Measurements from ENCODE around the gene TPH2. TPM values are rescaled to one million over a fixed set of nuclear protein-coding genes. Genes with fewer than 3 reads are reported as not detected.

The TPH2 gene
- total and polyA plus RNA-seq, 2 of the 13 experiments (the other 11 are each of a cell fraction or from before 2014, with no cell fraction given): not detected

GRCh38 chr12:72012874-72013273 is 74.2 kb downstream of the TPH2 start:
- no peaks in the 10 kb centered on the region for H3K79me2 ChIP-seq (ENCODE audit: insufficient read depth, low read length)
- H3K9ac ChIP-seq (ENCODE audit: insufficient read depth, low read depth, low read length): no peak overlapping the region
- no TSS peak for BruUV-seq (replicated peaks)
- H2AFZ ChIP-seq (ENCODE audit: low read length): no peak overlapping the region
- no peak for FAIRE-seq
- H3K4me2 ChIP-seq (ENCODE audit: low read depth, low read length): no peak overlapping the region
- H4K20me1 ChIP-seq (ENCODE audit: insufficient read depth, low read length): no peaks in the 10 kb centered on the region
- in situ Hi-C loops (cut with HindIII; ENCODE audit: extremely low pct_ligation_motif_present, low pct_unique_long_range_greater_than_20kb) (no loop called here), intact Hi-C loops (cut with micrococcal nuclease; ENCODE audit: unreplicated experiment) (no loop called here)
- no peak overlapping the region for H3K27ac ChIP-seq (ENCODE audit: extremely low read length, insufficient read depth, low read length)
- H3K36me3 ChIP-seq (replicated peaks in 1 of 2; ENCODE audit: control insufficient read depth in 1 of 2, insufficient read depth in 2 of 2, low read length in 2 of 2): no peaks in the 10 kb centered on the region
- H3K4me1 ChIP-seq (ENCODE audit: insufficient read depth, low read length): no peaks in the 10 kb centered on the region
- H3K27me3 ChIP-seq (ENCODE audit: control insufficient read depth in 1 of 2, insufficient read depth in 2 of 2, low read length in 2 of 2): no peaks in the 10 kb centered on the region; a peak in 1 of 5 replicates
- ChIA-PET POLR2A (no interaction called here), CTCF (ENCODE audit: low intra/inter-chr PET ratio, low total read pairs) (no interaction called here)
- under 1% methylated on average over 4 of the region's 4 CpGs for WGBS (ENCODE audit: low lambda C conversion rate)
- TF ChIP-seq HNF4G (IDR thresholded peaks at IDR 0.05; ENCODE audit: borderline replicate concordance, low read depth, low read length): no peak
- TF ChIP-seq HNF4G (CRISPR knock-in tag; IDR thresholded peaks at IDR 0.05; ENCODE audit: borderline replicate concordance, low read depth): no peak
- peak; percentile 38 to 73; a peak in 3 of 4 replicates for TF ChIP-seq MAFK (conservative IDR thresholded peaks at IDR 0.05 in 1 of 2, IDR thresholded peaks at IDR 0.05 in 1 of 2; ENCODE audit: low read length in 2 of 2)
- TF ChIP-seq, protein P1, sequence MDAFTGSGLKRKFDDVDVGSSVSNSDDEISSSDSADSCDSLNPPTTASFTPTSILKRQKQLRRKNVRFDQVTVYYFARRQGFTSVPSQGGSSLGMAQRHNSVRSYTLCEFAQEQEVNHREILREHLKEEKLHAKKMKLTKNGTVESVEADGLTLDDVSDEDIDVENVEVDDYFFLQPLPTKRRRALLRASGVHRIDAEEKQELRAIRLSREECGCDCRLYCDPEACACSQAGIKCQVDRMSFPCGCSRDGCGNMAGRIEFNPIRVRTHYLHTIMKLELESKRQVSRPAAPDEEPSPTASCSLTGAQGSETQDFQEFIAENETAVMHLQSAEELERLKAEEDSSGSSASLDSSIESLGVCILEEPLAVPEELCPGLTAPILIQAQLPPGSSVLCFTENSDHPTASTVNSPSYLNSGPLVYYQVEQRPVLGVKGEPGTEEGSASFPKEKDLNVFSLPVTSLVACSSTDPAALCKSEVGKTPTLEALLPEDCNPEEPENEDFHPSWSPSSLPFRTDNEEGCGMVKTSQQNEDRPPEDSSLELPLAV (CRISPR knock-in tag; conservative IDR thresholded peaks at IDR 0.05; ENCODE audit: low read depth): no peak
- TF ChIP-seq, protein P2, sequence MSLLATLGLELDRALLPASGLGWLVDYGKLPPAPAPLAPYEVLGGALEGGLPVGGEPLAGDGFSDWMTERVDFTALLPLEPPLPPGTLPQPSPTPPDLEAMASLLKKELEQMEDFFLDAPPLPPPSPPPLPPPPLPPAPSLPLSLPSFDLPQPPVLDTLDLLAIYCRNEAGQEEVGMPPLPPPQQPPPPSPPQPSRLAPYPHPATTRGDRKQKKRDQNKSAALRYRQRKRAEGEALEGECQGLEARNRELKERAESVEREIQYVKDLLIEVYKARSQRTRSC (CRISPR knock-in tag; IDR thresholded peaks at IDR 0.05; ENCODE audit: low read depth): no peak
- TF ChIP-seq, protein P3, sequence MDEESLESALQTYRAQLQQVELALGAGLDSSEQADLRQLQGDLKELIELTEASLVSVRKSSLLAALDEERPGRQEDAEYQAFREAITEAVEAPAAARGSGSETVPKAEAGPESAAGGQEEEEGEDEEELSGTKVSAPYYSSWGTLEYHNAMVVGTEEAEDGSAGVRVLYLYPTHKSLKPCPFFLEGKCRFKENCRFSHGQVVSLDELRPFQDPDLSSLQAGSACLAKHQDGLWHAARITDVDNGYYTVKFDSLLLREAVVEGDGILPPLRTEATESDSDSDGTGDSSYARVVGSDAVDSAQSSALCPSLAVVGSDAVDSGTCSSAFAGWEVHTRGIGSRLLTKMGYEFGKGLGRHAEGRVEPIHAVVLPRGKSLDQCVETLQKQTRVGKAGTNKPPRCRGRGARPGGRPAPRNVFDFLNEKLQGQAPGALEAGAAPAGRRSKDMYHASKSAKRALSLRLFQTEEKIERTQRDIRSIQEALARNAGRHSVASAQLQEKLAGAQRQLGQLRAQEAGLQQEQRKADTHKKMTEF (CRISPR knock-in tag; IDR thresholded peaks at IDR 0.05): no peak
- TF ChIP-seq MAFF (IDR thresholded peaks at IDR 0.05; ENCODE audit: low read depth, low read length): peak; percentile 63; the same call in 1 of the 2 replicates
- TF ChIP-seq ZNF362 (CRISPR knock-in tag; IDR thresholded peaks at IDR 0.05; ENCODE audit: borderline replicate concordance): no peak
- H3K4me3 ChIP-seq (replicated peaks in 1 of 3; ENCODE audit: insufficient read depth in 1 of 3, low read depth in 2 of 3, low read length in 3 of 3): no peak overlapping the region
- ATAC-seq: no peak
- no peaks in the 10 kb centered on the region for H3K9me3 ChIP-seq (ENCODE audit: low read length)
- DNase-seq (ENCODE audit: low spot score): no peak

Data from HepG2 (cell line).